Epithelial cell of proximal tubule (primary cell): ENCODE results near the gene EPRS1. TPM values are rescaled to one million over a fixed set of nuclear protein-coding genes. Genes with fewer than 3 reads are reported as not detected.

Experiments used
- DNase-seq: peaks from one replicate; pipeline ENCODE4 v3.0.0-alpha.2; 2011; ENCODE audit warnings: low read depth
- H3K4me3 ChIP-seq: 2 replicates; pipeline ENCODE4 v1.5.1; 2011; ENCODE audit warnings: low read depth, mild to moderate bottlenecking, low read length
- total RNA-seq: library from RNA; depleted of rRNA; stranded (reverse); fragments of >200 nt; gene quantifications from 2 replicates; pipeline ENCODE4 v1.2.3, GENCODE V29; 2015
- TF ChIP-seq, protein P1 (sequence below): conservative IDR thresholded peaks from 2 replicates; pipeline ENCODE4 v1.5.1; 2012; ENCODE audit warnings: low read depth, mild to moderate bottlenecking, low read length

The EPRS1 gene
- total RNA-seq, 1 donor from 2014 or later: 63.8 TPM

DNA sequence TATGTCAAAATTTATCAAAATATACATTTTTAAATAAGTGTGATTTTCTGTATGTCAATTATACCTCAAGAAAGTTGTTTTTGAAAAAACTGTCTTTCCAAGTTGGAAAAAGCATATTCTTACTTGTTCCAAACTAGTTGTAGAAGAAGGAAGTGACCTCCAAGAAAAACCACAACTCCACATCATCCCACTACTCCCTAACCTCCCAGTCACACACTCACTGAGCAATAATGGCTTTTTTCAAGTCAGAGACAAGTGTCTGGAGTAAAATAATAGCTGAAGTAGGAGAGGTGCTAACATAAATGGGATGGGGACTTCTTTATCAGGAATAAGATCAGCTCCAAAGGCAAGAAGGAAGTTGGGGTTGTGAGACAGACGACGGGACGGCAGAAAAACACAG is 13.4 kb downstream of the EPRS1 start:
- no peak overlapping the region for H3K4me3 ChIP-seq
- DNase-seq: no peak
- TF ChIP-seq, protein P1, sequence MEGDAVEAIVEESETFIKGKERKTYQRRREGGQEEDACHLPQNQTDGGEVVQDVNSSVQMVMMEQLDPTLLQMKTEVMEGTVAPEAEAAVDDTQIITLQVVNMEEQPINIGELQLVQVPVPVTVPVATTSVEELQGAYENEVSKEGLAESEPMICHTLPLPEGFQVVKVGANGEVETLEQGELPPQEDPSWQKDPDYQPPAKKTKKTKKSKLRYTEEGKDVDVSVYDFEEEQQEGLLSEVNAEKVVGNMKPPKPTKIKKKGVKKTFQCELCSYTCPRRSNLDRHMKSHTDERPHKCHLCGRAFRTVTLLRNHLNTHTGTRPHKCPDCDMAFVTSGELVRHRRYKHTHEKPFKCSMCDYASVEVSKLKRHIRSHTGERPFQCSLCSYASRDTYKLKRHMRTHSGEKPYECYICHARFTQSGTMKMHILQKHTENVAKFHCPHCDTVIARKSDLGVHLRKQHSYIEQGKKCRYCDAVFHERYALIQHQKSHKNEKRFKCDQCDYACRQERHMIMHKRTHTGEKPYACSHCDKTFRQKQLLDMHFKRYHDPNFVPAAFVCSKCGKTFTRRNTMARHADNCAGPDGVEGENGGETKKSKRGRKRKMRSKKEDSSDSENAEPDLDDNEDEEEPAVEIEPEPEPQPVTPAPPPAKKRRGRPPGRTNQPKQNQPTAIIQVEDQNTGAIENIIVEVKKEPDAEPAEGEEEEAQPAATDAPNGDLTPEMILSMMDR: no peak

DNA sequence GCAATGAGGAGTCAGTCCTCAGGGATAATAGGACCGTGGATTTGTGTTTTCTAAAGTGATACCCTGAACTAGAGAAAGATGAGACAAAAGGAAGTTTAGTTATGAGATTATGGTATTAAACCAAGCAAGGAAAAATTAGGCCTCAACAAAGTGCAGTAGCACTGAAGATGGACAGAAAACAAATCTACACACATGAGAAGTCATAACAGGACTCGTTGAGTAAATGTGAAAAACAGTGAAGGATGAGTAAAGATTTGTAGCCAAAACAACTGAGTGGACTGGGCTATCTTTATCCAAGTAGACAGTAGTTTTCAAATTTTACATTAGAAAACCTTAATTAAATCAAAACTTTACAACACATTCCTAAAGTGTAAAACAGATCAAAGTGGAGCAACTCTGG is 15.0 kb downstream of the EPRS1 start:
- TF ChIP-seq, protein P1: no peak
- DNase-seq: no peak
- H3K4me3 ChIP-seq: no peak overlapping the region

DNA sequence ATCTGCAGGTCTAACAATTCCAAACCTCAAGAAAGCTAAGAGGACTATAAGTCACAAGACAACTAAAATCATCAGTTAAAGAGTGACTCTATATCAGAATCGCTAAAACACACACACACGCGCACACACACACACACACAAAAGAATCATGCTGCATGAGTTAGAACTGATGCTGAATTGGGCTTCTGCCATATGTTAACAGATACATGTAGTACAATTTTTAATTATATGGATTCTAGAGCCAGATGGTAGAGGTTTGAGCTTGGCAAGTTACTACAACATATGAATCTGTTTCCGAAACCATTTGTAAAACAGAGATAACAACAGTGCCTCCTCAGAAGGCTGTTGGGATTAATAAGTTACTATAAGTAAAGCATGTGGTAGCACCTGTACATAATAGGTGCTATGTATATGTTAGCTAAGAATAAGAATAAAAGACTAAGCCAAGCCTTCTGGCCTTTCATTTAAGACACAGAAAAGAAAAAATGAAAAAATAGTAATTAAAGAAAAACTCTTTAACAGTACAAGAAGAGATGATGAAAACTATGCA is 17.9 kb downstream of the EPRS1 start:
- no peak overlapping the region for H3K4me3 ChIP-seq
- DNase-seq: no peak
- TF ChIP-seq, protein P1: no peak

DNA sequence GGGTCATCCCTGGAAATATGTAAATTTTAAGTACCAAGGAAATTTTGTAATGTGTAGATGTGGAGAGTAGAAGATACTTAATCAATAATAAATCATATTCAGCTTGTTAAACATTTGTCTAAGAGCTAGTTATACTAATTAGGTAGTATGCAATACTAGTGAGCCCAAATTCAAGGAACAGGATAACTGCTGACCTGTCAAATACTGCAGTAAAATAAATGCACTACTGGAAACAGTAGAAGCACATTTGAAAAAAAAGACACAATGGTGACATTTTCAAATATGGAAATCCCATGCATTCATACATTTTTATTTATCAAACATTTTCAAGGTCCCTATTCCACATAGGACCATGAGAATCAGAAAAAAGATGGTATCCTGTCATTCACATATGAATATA is 27.2 kb downstream of the EPRS1 start:
- no peak for DNase-seq
- H3K4me3 ChIP-seq: no peak overlapping the region
- TF ChIP-seq, protein P1: no peak

DNA sequence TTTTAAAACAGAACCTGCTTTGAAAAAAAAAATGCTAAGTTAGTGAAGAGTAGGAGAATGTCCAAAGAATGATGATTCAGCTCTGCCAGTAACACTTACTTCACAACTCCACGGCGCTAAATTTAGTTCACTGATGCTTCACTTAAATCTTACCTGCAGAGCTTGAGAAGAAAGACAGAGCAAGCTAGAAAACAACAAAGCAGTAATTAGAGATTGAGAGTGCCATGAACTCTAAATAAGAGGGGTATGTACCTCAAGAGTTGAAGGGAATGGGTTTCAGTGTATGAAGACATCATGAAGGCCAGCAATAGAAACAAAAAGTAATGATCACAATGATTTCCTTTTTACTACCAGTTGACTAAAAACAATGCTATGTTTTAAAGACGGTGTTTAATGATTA is 32.8 kb downstream of the EPRS1 start:
- no peak for DNase-seq
- TF ChIP-seq, protein P1: no peak
- H3K4me3 ChIP-seq: no peak overlapping the region

DNA sequence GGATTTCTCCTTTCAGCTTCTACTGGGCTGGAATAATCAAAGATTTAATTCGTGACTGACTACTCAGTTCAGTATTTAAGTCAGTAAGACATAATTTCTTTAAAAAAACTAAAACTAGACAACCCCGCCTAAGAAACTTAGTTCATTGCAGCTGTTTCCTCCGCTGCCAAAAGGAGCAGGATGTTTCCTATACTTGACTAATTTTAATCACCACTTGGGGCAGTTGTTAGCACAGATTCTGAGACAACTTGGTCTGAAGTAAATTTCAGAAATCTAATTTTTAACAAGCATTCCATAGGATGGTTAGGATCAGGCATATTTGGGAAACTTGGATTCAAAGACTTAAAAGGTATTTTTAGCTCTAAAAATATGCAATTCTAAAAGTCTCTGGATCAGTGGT is 34.0 kb downstream of the EPRS1 start:
- H3K4me3 ChIP-seq: no peak overlapping the region
- TF ChIP-seq, protein P1: peak; percentile 22
- no peak for DNase-seq

DNA sequence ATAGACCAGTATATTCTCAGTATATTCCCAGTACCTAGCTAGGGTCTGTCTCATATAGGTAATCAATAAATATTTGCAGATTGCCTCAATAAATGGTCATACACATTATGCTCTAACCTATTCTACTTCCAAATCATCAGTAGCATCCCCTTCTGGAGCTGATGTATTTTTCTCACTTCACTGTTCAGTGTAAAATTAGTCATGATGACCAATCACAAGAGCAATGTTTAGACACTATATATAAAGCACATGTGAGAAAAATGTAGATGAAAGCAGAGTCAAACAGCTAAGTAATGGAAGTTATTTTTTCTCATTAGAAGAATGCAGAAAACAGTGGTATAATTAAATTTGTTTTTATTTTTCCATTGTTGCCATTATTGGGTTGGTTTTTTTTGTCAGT is 34.7 kb downstream of the EPRS1 start:
- no peak for DNase-seq
- TF ChIP-seq, protein P1: no peak

More for the DNA sequence above, 34.7 kb downstream of the EPRS1 start:
- no peak overlapping the region for H3K4me3 ChIP-seq
